Activated naive CD8-positive, alpha-beta T cell treated with anti-CD3 and anti-CD28 coated beads, Interleukin-2, amount 50 U/mL, for 24 hours (primary cell): Measurements from ENCODE around the gene HIF1AN.

Experiments
- ATAC-seq: fragments of 150-1000 bp; cut with Tn5 transposase; one replicate; pipeline ENCODE4 v1.10.0; 2021
- DNase-seq: peaks from one replicate; pipeline ENCODE4 v3.0.0; 2021
- H3K27ac Mint-ChIP-seq: one replicate; pipeline ENCODE4 v1.8.0; 2021; ENCODE audit warnings: mild to moderate bottlenecking, mixed read lengths
- H3K27me3 Mint-ChIP-seq: one replicate; pipeline ENCODE4 v1.8.0; 2021; ENCODE audit warnings: mixed read lengths
- H3K36me3 Mint-ChIP-seq: one replicate; pipeline ENCODE4 v1.8.0; 2021; ENCODE audit warnings: low read depth, mixed read lengths
- H3K4me1 Mint-ChIP-seq: one replicate; pipeline ENCODE4 v1.8.0; 2021; ENCODE audit warnings: mixed read lengths
- H3K4me3 Mint-ChIP-seq: one replicate; pipeline ENCODE4 v1.8.0; 2021; ENCODE audit warnings: mild to moderate bottlenecking, moderate library complexity, mixed read lengths
- H3K9me3 Mint-ChIP-seq: one replicate; pipeline ENCODE4 v1.8.0; 2021; ENCODE audit warnings: mixed read lengths

HIF1AN gene

DNA sequence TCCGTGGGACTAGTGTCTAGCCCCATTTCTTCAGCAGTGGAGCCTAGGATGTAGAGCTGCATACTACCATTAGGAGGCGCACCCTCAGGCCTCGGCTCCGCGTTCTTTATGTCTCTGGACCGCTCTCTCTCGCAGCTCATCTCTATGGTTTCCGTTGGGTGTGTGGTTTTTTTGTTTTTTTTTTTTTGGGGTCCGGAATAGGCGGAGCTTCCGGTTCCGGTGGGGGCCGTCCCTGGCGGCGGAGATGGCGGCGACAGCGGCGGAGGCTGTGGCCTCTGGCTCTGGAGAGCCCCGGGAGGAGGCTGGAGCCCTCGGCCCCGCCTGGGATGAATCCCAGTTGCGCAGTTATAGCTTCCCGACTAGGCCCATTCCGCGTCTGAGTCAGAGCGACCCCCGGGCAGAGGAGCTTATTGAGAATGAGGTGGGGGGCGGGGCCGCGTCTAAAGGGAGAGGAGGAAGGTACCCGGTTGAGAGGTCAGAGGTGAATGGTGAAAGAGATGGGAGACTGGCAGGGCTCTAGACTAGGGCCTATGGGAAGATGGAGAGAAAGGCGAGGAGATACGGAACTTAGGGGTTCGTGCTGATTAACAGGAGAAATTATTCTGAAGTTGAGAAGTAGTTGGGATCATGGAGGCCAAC, at the start of gene HIF1AN:
TSS of gene HIF1AN (plus strand) at position 229 of the 639 bp plus-strand sequence. CDS start at position 245, 16 bp downstream.
- Mint-ChIP-seq H3K27me3 (no peaks in the 10 kb centered on the region), H3K4me1 (peaks cover 15% of the 10 kb centered on the region), H3K9me3 (no peaks in the 10 kb centered on the region), H3K4me3 (no peak within 1 kb of the TSS), H3K36me3 (peaks cover 24% of the 10 kb centered on the region), H3K27ac (no peak within 1 kb of the TSS)
- DNase-seq (peak; percentile 85), ATAC-seq (peak; percentile 99)

DNA sequence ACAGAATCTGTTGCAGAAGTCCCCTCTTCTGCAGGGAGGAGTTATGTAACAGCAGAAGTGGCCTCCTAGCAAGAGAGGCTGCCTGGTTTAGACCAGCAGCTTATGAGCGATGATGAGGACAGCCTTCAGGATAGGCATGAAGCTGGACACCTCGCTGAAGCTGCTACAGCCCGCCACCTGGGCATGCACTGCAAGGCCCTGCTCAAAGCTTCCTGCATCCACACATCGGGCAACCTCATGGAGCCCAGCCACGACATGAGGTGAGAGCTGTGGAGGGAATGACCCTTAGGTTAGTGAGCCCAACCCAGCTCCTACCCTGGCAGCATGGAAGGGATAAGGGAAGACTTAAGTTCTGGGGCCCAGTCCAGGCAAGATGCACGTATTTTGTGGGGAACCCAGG, 48.2 kb upstream of the HIF1AN start:
- Mint-ChIP-seq H3K27ac (no peak overlapping the region), H3K27me3 (no peaks in the 10 kb centered on the region), H3K9me3 (no peaks in the 10 kb centered on the region), H3K4me3 (no peak overlapping the region), H3K36me3 (peaks cover 17% of the 10 kb centered on the region), H3K4me1 (no peaks in the 10 kb centered on the region)
- DNase-seq: no peak
- ATAC-seq: no peak

DNA sequence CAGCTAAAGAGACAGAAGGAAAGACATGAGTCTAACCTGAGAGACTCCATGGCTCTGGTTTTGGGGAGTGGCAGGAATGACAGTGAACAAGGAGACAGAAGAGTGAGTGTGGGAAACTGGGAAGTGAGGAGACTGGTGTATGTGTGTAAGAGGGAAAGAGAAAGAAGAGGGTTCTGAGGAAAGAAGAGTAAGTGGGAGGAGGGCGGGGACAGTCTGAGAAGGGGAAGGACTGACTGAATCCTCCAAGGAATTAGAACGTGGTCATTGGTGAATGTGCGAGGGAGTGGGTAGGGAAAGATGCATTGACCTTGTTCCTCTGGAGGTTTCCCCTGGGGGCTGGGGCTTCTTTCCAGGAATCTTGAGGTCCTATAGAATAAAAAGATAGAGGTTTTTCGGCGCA, 46.3 kb upstream of the HIF1AN start:
- Mint-ChIP-seq H3K4me3 (no peak overlapping the region), H3K9me3 (no peaks in the 10 kb centered on the region), H3K27me3 (no peaks in the 10 kb centered on the region), H3K27ac (no peak overlapping the region), H3K4me1 (no peaks in the 10 kb centered on the region), H3K36me3 (peaks cover 26% of the 10 kb centered on the region)
- DNase-seq: no peak
- ATAC-seq: no peak

DNA sequence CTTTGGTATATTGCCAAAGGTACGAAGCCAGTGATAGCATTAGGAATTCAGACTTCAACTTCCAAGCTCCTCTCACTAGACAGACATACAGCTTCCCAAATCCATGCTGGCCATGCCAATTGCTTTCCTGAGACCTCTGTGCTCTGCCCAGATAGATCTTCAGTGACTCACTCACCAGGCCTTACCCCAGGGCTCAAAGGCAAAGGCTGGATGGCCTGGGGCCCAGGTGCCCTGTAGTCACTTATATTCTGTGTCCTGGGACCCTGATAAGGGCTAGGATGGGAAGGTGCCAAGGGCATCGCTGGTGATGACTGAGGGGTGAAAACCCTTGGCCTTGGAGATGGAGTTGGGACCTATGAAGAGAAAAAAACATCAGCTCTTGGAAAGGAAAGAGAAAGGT, 45.2 kb upstream of the HIF1AN start:
- peaks cover 29% of the 10 kb centered on the region for H3K36me3 Mint-ChIP-seq
- no peaks in the 10 kb centered on the region for H3K9me3 Mint-ChIP-seq

DNA sequence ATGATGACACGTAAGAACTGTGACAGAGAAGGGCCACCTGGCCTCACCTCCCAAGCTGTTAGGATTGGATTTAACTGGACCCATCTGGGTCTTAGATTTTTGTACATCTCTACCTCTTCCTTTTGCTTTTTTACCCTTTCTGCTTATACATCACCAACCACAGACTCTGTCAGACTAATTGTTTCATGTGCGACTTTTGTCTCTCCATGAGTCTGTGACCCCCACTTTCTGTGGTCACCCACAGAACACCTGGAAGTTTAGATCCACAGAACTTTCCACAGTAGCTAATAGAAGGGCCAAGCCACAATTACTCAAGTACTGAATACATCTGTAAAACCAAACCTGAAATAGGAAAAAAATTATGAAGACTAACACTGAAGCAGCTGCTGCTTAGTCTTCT, 39.2 kb upstream of the HIF1AN start:
- Mint-ChIP-seq H3K9me3 (no peaks in the 10 kb centered on the region), H3K4me1 (peaks cover 19% of the 10 kb centered on the region), H3K27me3 (no peaks in the 10 kb centered on the region), H3K36me3 (peaks cover 27% of the 10 kb centered on the region), H3K27ac (no peak overlapping the region), H3K4me3 (no peak overlapping the region)
- peak; percentile 63 for ATAC-seq
- no peak for DNase-seq

More for the DNA sequence above, 45.2 kb upstream of the HIF1AN start:
- ATAC-seq: no peak
- no peaks in the 10 kb centered on the region for H3K27me3 Mint-ChIP-seq
- H3K4me1 Mint-ChIP-seq: no peaks in the 10 kb centered on the region
- no peak overlapping the region for H3K27ac Mint-ChIP-seq
- no peak overlapping the region for H3K4me3 Mint-ChIP-seq
- DNase-seq: no peak

GRCh38 chr10:100498059-100498458, 37.7 kb upstream of the HIF1AN start:
- H3K4me1 Mint-ChIP-seq: peaks cover 19% of the 10 kb centered on the region
- H3K27ac Mint-ChIP-seq: no peak overlapping the region
- no peaks in the 10 kb centered on the region for H3K27me3 Mint-ChIP-seq
- DNase-seq (no peak), ATAC-seq (no peak)
- no peak overlapping the region for H3K4me3 Mint-ChIP-seq
- peaks cover 29% of the 10 kb centered on the region for H3K36me3 Mint-ChIP-seq
- no peaks in the 10 kb centered on the region for H3K9me3 Mint-ChIP-seq

- no peaks in the 10 kb centered on the region for H3K9me3 Mint-ChIP-seq
These were observed 34.3 kb upstream of the HIF1AN start for GRCh38 chr10:100501423-100501822.

GRCh38 chr10:100502926-100503494, 32.7 kb upstream of the HIF1AN start:
- Mint-ChIP-seq H3K27ac (no peak overlapping the region), H3K27me3 (no peaks in the 10 kb centered on the region), H3K9me3 (no peaks in the 10 kb centered on the region), H3K36me3 (peaks cover 33% of the 10 kb centered on the region), H3K4me3 (no peak overlapping the region), H3K4me1 (peaks cover 31% of the 10 kb centered on the region)
- no peak for DNase-seq
- no peak for ATAC-seq

More at GRCh38 chr10:100501423-100501822, 34.3 kb upstream of the HIF1AN start:
- Mint-ChIP-seq H3K36me3 (peaks cover 28% of the 10 kb centered on the region), H3K27me3 (no peaks in the 10 kb centered on the region), H3K4me3 (no peak overlapping the region), H3K4me1 (peaks cover 23% of the 10 kb centered on the region), H3K27ac (no peak overlapping the region)
- ATAC-seq (no peak), DNase-seq (no peak)

DNA sequence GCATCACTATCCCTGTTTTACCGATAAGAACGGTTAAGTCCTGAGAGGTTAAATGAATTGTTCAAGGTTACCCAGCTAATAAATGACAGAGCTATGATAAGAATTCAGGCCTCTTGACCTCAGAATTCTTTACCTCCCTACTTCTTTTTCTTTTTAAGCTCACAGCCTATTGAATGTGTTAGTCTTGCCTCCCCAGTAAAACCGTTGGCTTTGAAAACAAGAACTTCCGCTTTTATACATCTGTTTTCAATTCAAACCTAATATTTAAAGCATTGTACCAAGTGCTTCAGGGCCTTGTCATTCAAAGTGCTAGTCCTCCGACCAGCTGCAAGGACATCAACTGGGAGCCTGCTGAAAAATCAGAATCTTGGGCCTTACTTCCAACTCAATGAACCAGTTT, 31.6 kb upstream of the HIF1AN start:
- Mint-ChIP-seq H3K9me3 (no peaks in the 10 kb centered on the region), H3K27ac (no peak overlapping the region), H3K27me3 (no peaks in the 10 kb centered on the region), H3K36me3 (peaks cover 34% of the 10 kb centered on the region), H3K4me3 (no peak overlapping the region), H3K4me1 (peaks cover 39% of the 10 kb centered on the region)
- DNase-seq (no peak), ATAC-seq (no peak)

- DNase-seq (no peak), ATAC-seq (no peak)
- peaks cover 36% of the 10 kb centered on the region for H3K36me3 Mint-ChIP-seq
- no peaks in the 10 kb centered on the region for H3K27me3 Mint-ChIP-seq
- peaks cover 48% of the 10 kb centered on the region for H3K4me1 Mint-ChIP-seq
- no peak overlapping the region for H3K4me3 Mint-ChIP-seq
- no peaks in the 10 kb centered on the region for H3K9me3 Mint-ChIP-seq
- no peak overlapping the region for H3K27ac Mint-ChIP-seq
These were observed 30.6 kb upstream of the HIF1AN start for GRCh38 chr10:100505164-100505563.

- H3K9me3 Mint-ChIP-seq: no peaks in the 10 kb centered on the region
- peaks cover 32% of the 10 kb centered on the region for H3K36me3 Mint-ChIP-seq
- peak overlapping the region; percentile 70 for H3K27ac Mint-ChIP-seq
- peaks cover 64% of the 10 kb centered on the region for H3K4me1 Mint-ChIP-seq
- DNase-seq (peak; percentile 21), ATAC-seq (peak; percentile 80)
- H3K27me3 Mint-ChIP-seq: no peaks in the 10 kb centered on the region
- H3K4me3 Mint-ChIP-seq: no peak overlapping the region
These were observed 29.0 kb upstream of the HIF1AN start for GRCh38 chr10:100506596-100507356.

- peaks cover 69% of the 10 kb centered on the region for H3K4me1 Mint-ChIP-seq
- H3K4me3 Mint-ChIP-seq: no peak overlapping the region
- no peaks in the 10 kb centered on the region for H3K27me3 Mint-ChIP-seq
- H3K9me3 Mint-ChIP-seq: no peaks in the 10 kb centered on the region
- H3K36me3 Mint-ChIP-seq: peaks cover 32% of the 10 kb centered on the region
- H3K27ac Mint-ChIP-seq: no peak overlapping the region
- no peak for DNase-seq
- ATAC-seq: no peak
These were observed 28.4 kb upstream of the HIF1AN start for GRCh38 chr10:100507357-100507732.

GRCh38 chr10:100508266-100508665, 27.5 kb upstream of the HIF1AN start:
- Mint-ChIP-seq H3K27me3 (no peaks in the 10 kb centered on the region), H3K4me3 (peak overlapping the region; percentile 34), H3K36me3 (peaks cover 32% of the 10 kb centered on the region), H3K9me3 (no peaks in the 10 kb centered on the region), H3K27ac (peak overlapping the region; percentile 79), H3K4me1 (peaks cover 70% of the 10 kb centered on the region)
- DNase-seq (no peak), ATAC-seq (no peak)

DNA sequence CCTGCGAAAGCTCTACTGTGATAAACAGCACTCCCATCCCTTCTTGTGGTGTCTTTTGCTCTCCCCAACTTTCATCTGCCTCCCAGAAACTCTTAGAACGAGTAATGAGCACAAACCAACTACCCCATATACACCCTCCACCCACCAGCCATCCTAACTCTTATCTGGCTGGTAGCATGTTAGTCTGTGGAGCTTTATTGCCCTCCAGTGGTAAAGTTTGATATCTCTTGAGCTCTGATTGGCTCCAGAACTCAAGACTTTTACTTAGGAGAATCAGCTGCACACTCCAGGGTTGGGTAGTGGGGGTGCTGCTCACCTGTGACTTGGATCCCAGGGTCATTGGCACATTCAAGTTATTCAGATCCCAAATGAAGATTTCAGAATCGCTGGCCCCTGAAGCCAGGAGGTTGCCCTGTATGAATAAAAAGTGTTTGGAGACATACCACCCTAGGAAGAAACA, 27.0 kb upstream of the HIF1AN start:
- Mint-ChIP-seq H3K9me3 (no peaks in the 10 kb centered on the region), H3K27me3 (no peaks in the 10 kb centered on the region), H3K4me1 (peaks cover 70% of the 10 kb centered on the region), H3K27ac (peak overlapping the region; percentile 79), H3K4me3 (peak overlapping the region; percentile 34), H3K36me3 (peaks cover 32% of the 10 kb centered on the region)
- ATAC-seq (peak; percentile 38), DNase-seq (peak; percentile 15)
